GM23338 (cell line): Measurements from ENCODE around the gene SLC35F2. TPM values are rescaled to one million over a fixed set of nuclear protein-coding genes. Genes with fewer than 3 reads are reported as not detected.
A peak's percentile ranks its signal among the peaks of the same experiment; 100 is the strongest.
"Not testable (repeated sequence)": the region's sequence is repeated elsewhere in the genome, so short reads cannot be mapped to it uniquely, and the experiment has no call there.

Experiments used
- ATAC-seq: fragments of 200-7000 bp; cut with Tn5 transposase; 3 replicates; pipeline ENCODE4 v1.9.1; 2020
- DNase-seq: peaks from one replicate; pipeline ENCODE4 v3.0.0-alpha.2; 2015; ENCODE audit warnings: low spot score
- H2AFZ ChIP-seq: fragments of 200-600 bp; sonication (generic); 2 replicates; pipeline ENCODE4 v1.8.0; 2016; ENCODE audit warnings: antibody characterized with exemption, mild to moderate bottlenecking, moderate library complexity
- H3F3A ChIP-seq: fragments of 200-600 bp; sonication (generic); replicated peaks from 2 replicates; pipeline ENCODE4 v1.8.0; 2017; ENCODE audit warnings: antibody characterized with exemption, mixed run types, low read depth
- H3K27ac ChIP-seq: fragments of 200-600 bp; sonication (generic); 2 replicates; pipeline ENCODE4 v1.6.1; 2016; ENCODE audit warnings: low read depth
- H3K27me3 ChIP-seq: fragments of 200-600 bp; sonication (generic); 2 replicates; pipeline ENCODE4 v1.8.0; 2016; ENCODE audit warnings: mild to moderate bottlenecking, mixed run types, moderate library complexity; ENCODE audit not compliant: insufficient read depth
- H3K36me3 ChIP-seq: fragments of 200-600 bp; sonication (generic); 2 replicates; pipeline ENCODE4 v1.8.0; 2016; ENCODE audit warnings: mild to moderate bottlenecking; ENCODE audit not compliant: insufficient read depth
- H3K4me1 ChIP-seq: fragments of 200-600 bp; sonication (generic); 2 replicates; pipeline ENCODE4 v1.8.0; 2016; ENCODE audit warnings: mild to moderate bottlenecking, moderate library complexity; ENCODE audit not compliant: insufficient read depth
- H3K4me2 ChIP-seq: fragments of 200-600 bp; sonication (generic); 2 replicates; pipeline ENCODE4 v1.7.1; 2017; ENCODE audit warnings: mixed run types
- H3K4me3 ChIP-seq: fragments of 200-600 bp; sonication (generic); 2 replicates; pipeline ENCODE4 v1.6.1; 2016; ENCODE audit warnings: mixed run types
- H3K79me2 ChIP-seq: fragments of 200-600 bp; sonication (generic); replicated peaks from 2 replicates; pipeline ENCODE4 v1.8.0; 2017; ENCODE audit warnings: mild to moderate bottlenecking; ENCODE audit not compliant: insufficient read depth
- H3K9me2 ChIP-seq: fragments of 200-600 bp; sonication (generic); 2 replicates; pipeline ENCODE4 v1.8.0; 2017; ENCODE audit not compliant: insufficient read depth
- H4K20me1 ChIP-seq: fragments of 200-600 bp; sonication (generic); replicated peaks from 2 replicates; pipeline ENCODE4 v1.8.0; 2017; ENCODE audit warnings: mild to moderate bottlenecking; ENCODE audit not compliant: insufficient read depth
- H3K27ac Mint-ChIP-seq: 2 replicates; pipeline ENCODE4 v1.8.0; 2020; ENCODE audit warnings: inconsistent platforms, mild to moderate bottlenecking, moderate library complexity, mixed read lengths
- H3K27me3 Mint-ChIP-seq: 3 replicates; pipeline ENCODE4 v1.8.0; 2022; ENCODE audit warnings: low read depth, mild to moderate bottlenecking, moderate library complexity, mixed read lengths, inconsistent platforms; ENCODE audit not compliant: insufficient read depth, poor library complexity
- H3K36me3 Mint-ChIP-seq: 3 replicates; pipeline ENCODE4 v1.8.0; 2021; ENCODE audit warnings: low read depth, mild to moderate bottlenecking, inconsistent platforms, moderate library complexity, mixed read lengths
- H3K4me1 Mint-ChIP-seq: 3 replicates; pipeline ENCODE4 v1.8.0; 2020; ENCODE audit warnings: mild to moderate bottlenecking, inconsistent platforms, mixed read lengths
- H3K4me3 Mint-ChIP-seq: 3 replicates; pipeline ENCODE4 v1.8.0; 2021; ENCODE audit warnings: moderate library complexity, mild to moderate bottlenecking, inconsistent platforms, mixed read lengths
- H3K9me3 Mint-ChIP-seq: 3 replicates; pipeline ENCODE4 v1.8.0; 2020; ENCODE audit warnings: moderate library complexity, mild to moderate bottlenecking, inconsistent platforms, mixed read lengths
- CREB1 ChIP-seq: fragments of 250-450 bp; sonication (Bioruptor Pico); IDR thresholded peaks from 2 replicates; pipeline ENCODE4 v1.5.0; 2020; ENCODE audit warnings: low read depth, mild to moderate bottlenecking, moderate library complexity
- CTCF ChIP-seq, 2 experiments: fragments of 200-600 bp in 1 of 2; sonication (generic) in 1 of 2; conservative IDR thresholded peaks; 2 replicates each; pipeline versions ENCODE4 v1.5.1 to v1.6.1; 2016 to 2017; ENCODE audit warnings: antibody characterized with exemption in 2 of 2, low read depth in 2 of 2, mild to moderate bottlenecking in 2 of 2, moderate library complexity in 1 of 2
- EZH2phosphoT487 ChIP-seq: fragments of 200-600 bp; sonication (generic); IDR thresholded peaks from one replicate; pipeline ENCODE4 v1.8.1; 2018; ENCODE audit warnings: antibody characterized with exemption; ENCODE audit not compliant: unreplicated experiment
- JUNB ChIP-seq: IDR thresholded peaks from one replicate; pipeline ENCODE4 v1.6.1; 2016; ENCODE audit warnings: antibody characterized with exemption; ENCODE audit not compliant: unreplicated experiment
- POLR2AphosphoS5 ChIP-seq: IDR thresholded peaks from 2 replicates; pipeline ENCODE4 v1.6.1; 2016; ENCODE audit warnings: antibody characterized with exemption, low read depth
- STAT1 ChIP-seq: IDR thresholded peaks from one replicate; pipeline ENCODE4 v1.6.1; 2016; ENCODE audit warnings: antibody characterized with exemption; ENCODE audit not compliant: unreplicated experiment
- ZNF331 ChIP-seq: fragments of 250-450 bp; sonication (Bioruptor Pico); IDR thresholded peaks from 2 replicates; pipeline ENCODE4 v1.5.0; 2020; ENCODE audit warnings: low read depth, mild to moderate bottlenecking, moderate library complexity
- polyA plus RNA-seq: library from polyadenylated mRNA; unstranded; fragments of >200 nt; fragmentation: Nextera tagmentation; extraction: Ambion mirVana; gene quantifications from 2 replicates; pipeline ENCODE4 v1.2.1, GENCODE V29; 2016
- total RNA-seq: library from RNA; depleted of rRNA; stranded (reverse); fragments of >200 nt; shearing (Covaris generic); gene quantifications from 2 replicates; pipeline ENCODE4 v1.2.3, GENCODE V29; 2014
- TF ChIP-seq, protein P1 (sequence below): fragments of 250-450 bp; sonication (Bioruptor Pico); IDR thresholded peaks from 2 replicates; pipeline ENCODE4 v1.5.0; 2020; ENCODE audit warnings: mild to moderate bottlenecking, moderate library complexity

SLC35F2 gene
- total and polyA plus RNA-seq, 2 experiments from 2014 or later: 25.2 to 32.5 TPM

GRCh38 chr11:107770551-107770951, 88.0 kb downstream of the SLC35F2 start (continued):
- TF ChIP-seq ZNF331 (CRISPR knock-in tag): no peak
- TF ChIP-seq STAT1: no peak
- TF ChIP-seq, protein P1, sequence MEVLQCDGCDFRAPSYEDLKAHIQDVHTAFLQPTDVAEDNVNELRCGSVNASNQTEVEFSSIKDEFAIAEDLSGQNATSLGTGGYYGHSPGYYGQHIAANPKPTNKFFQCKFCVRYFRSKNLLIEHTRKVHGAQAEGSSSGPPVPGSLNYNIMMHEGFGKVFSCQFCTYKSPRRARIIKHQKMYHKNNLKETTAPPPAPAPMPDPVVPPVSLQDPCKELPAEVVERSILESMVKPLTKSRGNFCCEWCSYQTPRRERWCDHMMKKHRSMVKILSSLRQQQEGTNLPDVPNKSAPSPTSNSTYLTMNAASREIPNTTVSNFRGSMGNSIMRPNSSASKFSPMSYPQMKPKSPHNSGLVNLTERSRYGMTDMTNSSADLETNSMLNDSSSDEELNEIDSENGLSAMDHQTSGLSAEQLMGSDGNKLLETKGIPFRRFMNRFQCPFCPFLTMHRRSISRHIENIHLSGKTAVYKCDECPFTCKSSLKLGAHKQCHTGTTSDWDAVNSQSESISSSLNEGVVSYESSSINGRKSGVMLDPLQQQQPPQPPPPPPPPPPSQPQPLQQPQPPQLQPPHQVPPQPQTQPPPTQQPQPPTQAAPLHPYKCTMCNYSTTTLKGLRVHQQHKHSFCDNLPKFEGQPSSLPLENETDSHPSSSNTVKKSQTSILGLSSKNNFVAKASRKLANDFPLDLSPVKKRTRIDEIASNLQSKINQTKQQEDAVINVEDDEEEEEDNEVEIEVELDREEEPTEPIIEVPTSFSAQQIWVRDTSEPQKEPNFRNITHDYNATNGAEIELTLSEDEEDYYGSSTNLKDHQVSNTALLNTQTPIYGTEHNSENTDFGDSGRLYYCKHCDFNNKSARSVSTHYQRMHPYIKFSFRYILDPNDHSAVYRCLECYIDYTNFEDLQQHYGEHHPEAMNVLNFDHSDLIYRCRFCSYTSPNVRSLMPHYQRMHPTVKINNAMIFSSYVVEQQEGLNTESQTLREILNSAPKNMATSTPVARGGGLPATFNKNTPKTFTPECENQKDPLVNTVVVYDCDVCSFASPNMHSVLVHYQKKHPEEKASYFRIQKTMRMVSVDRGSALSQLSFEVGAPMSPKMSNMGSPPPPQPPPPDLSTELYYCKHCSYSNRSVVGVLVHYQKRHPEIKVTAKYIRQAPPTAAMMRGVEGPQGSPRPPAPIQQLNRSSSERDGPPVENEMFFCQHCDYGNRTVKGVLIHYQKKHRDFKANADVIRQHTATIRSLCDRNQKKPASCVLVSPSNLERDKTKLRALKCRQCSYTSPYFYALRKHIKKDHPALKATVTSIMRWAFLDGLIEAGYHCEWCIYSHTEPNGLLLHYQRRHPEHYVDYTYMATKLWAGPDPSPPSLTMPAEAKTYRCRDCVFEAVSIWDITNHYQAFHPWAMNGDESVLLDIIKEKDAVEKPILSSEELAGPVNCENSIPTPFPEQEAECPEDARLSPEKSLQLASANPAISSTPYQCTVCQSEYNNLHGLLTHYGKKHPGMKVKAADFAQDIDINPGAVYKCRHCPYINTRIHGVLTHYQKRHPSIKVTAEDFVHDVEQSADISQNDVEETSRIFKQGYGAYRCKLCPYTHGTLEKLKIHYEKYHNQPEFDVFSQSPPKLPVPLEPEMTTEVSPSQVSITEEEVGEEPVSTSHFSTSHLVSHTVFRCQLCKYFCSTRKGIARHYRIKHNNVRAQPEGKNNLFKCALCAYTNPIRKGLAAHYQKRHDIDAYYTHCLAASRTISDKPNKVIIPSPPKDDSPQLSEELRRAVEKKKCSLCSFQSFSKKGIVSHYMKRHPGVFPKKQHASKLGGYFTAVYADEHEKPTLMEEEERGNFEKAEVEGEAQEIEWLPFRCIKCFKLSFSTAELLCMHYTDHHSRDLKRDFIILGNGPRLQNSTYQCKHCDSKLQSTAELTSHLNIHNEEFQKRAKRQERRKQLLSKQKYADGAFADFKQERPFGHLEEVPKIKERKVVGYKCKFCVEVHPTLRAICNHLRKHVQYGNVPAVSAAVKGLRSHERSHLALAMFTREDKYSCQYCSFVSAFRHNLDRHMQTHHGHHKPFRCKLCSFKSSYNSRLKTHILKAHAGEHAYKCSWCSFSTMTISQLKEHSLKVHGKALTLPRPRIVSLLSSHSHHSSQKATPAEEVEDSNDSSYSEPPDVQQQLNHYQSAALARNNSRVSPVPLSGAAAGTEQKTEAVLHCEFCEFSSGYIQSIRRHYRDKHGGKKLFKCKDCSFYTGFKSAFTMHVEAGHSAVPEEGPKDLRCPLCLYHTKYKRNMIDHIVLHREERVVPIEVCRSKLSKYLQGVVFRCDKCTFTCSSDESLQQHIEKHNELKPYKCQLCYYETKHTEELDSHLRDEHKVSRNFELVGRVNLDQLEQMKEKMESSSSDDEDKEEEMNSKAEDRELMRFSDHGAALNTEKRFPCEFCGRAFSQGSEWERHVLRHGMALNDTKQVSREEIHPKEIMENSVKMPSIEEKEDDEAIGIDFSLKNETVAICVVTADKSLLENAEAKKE (CRISPR knock-in tag): no peak

DNA sequence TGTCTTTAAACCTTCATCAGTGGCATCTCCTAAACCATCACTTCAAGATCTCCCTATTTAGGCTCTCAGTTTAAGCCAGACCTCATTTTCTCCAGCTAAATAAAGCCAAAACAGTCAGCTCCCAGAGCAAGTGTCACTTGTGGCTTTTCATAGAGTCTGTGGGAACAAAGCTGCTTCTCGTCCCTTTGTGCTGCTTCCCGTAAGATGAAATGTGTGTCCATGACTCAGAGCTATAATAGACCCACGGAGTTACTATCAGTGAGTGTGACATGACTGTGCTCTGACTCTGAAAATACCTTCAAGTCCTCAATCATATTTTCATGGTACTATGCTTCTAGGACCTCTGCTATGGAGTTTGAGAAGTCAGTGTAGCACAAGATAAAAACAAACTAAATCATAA, 89.4 kb downstream of the SLC35F2 start:
- no peak for TF ChIP-seq CTCF (conservative IDR thresholded peaks at IDR 0.05; ENCODE audit: low read depth in 2 of 2)
- no peak for TF ChIP-seq JUNB
- TF ChIP-seq STAT1: no peak
- no peak for TF ChIP-seq CREB1 (CRISPR knock-in tag)
- TF ChIP-seq EZH2phosphoT487: no peak
- no peak for TF ChIP-seq ZNF331 (CRISPR knock-in tag)
- TF ChIP-seq POLR2AphosphoS5: no peak
- Mint-ChIP-seq H3K27ac (no peak overlapping the region), H3K4me3 (no peak overlapping the region), H3K4me1 (no peaks in the 10 kb centered on the region), H3K9me3 (no peaks in the 10 kb centered on the region), H3K36me3 (no peaks in the 10 kb centered on the region), H3K27me3 (no peaks in the 10 kb centered on the region)
- Histone ChIP-seq H3F3A (no peaks in the 10 kb centered on the region), H3K4me3 (no peak overlapping the region), H3K27me3 (no peaks in the 10 kb centered on the region), H3K9me2 (peaks cover 6% of the 10 kb centered on the region; the same call in 1 of the 2 replicates), H3K4me1 (no peaks in the 10 kb centered on the region), H4K20me1 (no peaks in the 10 kb centered on the region), H3K79me2 (no peaks in the 10 kb centered on the region), H3K27ac (no peak overlapping the region), H3K36me3 (no peaks in the 10 kb centered on the region), H2AFZ (peak overlapping the region; percentile 63; the same call in 1 of the 2 replicates), H3K4me2 (no peak overlapping the region)
- DNase-seq (no peak), ATAC-seq (no peak)

- not testable (repeated sequence) for ATAC-seq, H3K4me3 ChIP-seq, H3K27me3 Mint-ChIP-seq, H3K4me2 ChIP-seq, H3K4me1 ChIP-seq, H4K20me1 ChIP-seq, H2AFZ ChIP-seq, DNase-seq, H3K36me3 Mint-ChIP-seq, H3K4me1 Mint-ChIP-seq, H3K9me3 Mint-ChIP-seq, H3K36me3 ChIP-seq, H3K27ac Mint-ChIP-seq, H3K9me2 ChIP-seq, H3K79me2 ChIP-seq, H3K27me3 ChIP-seq, H3K27ac ChIP-seq, H3F3A ChIP-seq, H3K4me3 Mint-ChIP-seq
These were observed 99.8 kb downstream of the SLC35F2 start for GRCh38 chr11:107758719-107759355.
